NOMO-1 treated with DMSO at 0.1 percent for 48 hours (cell line): ENCODE data around the gene LLGL2.
"Not testable (repeated sequence)": the region's sequence is repeated elsewhere in the genome, so short reads cannot be mapped to it uniquely, and the experiment has no call there.

Source experiments
- DNase-seq: peaks from one replicate; lab custom pipeline; 2025; ENCODE audit not compliant: unreplicated experiment; lab: John Stamatoyannopoulos, UW

Gene LLGL2

DNA sequence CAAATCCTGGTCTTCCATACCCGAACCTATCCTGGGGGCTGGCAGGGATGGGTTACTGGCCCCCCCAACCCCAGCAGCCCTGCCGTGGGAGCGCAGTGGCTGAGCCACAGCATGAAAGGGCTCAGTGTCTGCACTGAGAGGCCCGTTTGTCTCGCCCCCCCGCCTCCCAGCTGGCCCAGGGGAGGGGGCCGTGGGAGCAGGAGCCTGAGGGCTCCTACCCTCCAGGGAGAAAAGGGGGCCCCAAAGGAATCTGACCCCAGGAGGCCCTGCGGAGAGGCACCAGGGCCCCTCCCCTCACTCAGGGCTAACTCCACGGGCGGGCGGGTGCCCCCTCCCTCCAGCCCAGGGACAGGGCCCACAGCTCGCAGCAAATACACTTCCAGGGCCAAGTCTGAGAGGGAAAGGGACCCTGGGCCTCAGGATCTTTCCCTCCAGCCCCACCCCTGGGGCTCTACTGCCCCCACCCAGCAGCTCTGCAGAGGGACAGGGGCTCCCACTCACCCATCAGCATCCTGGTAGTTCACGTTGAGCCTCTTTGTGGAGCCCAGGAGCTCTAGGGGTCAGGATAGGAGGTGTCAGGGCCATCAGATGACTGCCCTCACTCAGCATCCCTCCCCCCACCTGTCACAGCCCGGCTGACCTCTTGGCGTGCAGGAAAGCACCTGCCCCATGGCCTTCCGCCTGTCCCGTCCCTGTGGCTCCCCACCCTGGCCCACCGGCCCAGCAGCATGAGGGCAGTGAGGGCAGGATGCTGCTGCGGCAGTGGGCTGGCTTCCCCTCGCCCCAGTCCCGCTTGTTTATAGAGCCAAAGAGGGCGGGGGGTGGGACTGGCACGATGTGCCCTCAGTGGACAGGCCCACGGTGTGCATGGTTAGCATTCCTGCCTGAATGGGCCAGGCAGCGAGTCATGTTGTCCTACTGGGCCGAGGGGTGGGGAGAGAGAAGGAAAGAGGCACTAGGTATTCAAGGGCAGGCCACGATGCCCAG is 17.5 kb upstream of the LLGL2 start:
- no peak for DNase-seq

DNA sequence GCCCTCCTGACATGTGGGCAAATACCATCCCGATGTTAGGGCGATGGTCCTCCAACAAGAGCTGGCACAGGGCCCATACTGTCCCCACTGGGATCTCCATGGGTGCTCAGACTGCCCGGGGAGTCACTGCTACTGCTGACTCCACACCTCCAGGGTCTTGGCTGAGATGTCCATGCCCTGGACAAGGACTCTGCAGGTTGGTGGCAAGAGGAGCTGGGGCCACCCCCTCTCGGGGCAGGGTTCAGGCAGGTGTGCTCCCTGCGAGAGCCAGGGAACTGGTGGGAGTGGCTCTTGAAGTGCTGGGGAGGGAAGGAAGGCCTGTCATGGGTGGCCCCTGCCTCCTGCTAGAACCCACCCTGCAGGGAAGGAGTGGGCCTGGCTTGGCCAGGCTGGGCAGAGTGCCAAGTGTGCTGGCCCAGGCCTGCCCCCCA is 16.6 kb upstream of the LLGL2 start:
- DNase-seq = no peak

GRCh38 chr17:75509528-75510258 is 15.8 kb upstream of the LLGL2 start:
- no peak for DNase-seq

DNA sequence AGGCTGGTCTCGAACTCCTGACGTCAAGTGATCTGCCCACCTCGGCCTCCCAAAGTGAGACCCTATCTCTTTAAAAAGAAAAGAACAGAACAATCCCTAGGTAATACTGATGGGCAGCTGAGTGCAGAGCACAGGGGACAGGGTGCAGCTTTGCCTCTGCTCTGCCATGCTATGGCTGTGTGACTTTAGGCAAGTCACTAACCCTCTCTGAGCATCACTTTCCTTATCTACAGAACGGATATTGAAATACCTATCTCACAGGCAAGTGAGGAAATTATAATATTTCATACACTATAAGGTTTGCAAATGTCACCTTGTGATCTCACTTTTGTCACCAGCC is 14.3 kb upstream of the LLGL2 start:
- no peak for DNase-seq

- DNase-seq = no peak
These were observed 13.6 kb upstream of the LLGL2 start for GRCh38 chr17:75511610-75512575.

DNA sequence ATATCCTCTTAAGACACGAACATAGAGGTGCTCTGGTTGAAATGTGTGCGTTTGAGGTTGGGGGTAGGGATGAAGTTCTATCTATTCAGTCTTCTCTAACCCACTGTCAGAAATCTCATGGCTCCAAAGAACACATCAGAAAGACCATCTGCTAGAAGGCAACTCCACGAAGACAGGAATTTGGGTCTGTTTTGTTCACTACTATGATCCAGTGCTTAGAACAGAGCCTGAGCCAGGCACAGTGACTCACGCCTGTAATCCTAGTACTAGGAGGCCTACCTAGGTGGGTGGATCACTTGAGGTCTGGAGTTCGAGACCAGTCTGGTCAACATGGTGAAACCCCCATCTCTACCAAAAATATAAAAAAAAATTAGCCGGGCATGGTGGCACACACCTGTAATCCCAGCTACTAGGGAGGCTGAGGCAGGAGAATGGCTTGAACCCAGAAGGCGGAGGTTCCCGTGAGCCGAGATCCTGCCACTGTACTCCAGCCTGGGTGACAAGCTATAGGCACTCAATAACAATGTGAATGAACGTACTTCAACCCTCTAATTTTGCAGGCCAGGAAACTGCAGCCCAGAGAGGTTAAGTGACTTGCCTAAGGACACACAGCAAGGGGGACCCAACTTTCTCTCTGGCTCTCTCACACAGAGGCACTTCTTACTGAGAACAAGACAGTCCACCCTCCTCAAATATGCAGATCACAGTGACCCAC is 12.4 kb upstream of the LLGL2 start:
- DNase-seq = no peak

GRCh38 chr17:75513641-75514000 is 11.9 kb upstream of the LLGL2 start:
- no peak for DNase-seq

DNA sequence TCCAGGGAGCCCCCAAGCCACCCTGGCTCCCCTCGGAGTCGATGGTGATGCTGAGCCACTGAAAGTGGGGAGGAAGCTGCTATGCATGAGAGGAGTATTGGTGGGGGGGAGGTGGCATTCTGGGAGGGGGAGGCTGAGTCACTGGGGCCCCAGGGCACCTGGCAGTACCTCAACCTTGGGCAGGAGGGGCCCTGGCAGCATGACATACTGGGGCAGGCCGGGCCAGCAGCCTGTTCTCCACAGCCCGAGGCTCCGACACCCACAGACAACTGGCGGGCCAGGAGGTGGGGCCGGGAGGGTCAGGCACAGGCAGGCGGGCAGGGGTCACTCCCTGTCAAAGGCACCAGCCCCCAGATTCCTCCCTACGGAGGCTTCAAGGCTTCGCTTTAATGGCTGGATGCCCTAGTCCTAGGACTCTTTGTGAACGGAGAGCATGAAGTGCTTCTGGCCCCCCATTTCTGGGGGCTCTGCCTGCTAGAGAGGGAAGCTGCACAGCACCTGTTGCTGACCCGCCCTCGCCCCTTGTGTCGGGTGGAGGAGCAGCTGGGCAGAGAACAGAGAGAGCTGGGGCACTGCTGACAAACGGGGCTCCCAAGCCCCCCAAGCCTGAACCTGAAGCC is 11.1 kb upstream of the LLGL2 start:
- DNase-seq = no peak

DNA sequence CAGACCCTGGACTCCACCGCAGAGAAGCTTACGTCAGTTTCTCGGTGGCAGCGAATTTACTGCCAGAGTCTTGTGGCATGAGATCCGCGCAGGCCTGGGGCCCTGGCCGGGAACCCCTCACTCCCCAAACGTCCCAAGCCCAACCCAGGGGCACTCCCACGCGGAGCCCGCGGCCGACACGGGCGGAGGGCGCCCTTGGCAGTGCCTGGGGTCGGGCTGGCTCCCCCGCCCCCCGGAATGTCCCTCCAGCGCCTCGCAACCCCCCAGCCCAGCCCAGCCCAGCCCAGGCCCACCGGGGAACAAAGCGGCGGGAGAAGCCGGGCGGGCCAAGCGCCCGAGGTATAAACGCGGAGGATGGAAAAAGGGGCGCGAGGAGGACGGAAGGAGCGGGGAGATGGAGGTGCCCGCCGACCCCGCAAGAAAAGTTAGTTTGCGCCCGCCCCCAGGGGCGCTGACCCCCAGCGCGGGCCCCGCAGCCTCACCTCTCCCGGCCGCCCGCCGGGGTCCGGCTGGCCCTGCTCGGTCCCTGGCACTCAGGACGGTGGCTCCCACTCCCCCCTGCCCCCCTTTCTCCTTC is 10.5 kb upstream of the LLGL2 start:
- DNase-seq = no peak

- DNase-seq = peak; percentile 61
These were observed 9.8 kb upstream of the LLGL2 start, which contains the start of gene CASKIN2 for GRCh38 chr17:75515496-75516254. CASKIN2 (minus strand) TSS chr17:75515537; CDS start chr17:75513804, 1,733 bp downstream.

- DNase-seq = peak; percentile 83
These were observed 9.3 kb upstream of the LLGL2 start, which contains the start of gene TSEN54 for GRCh38 chr17:75516255-75516618. TSEN54 (plus strand) TSS chr17:75516528; CDS start chr17:75516561, 33 bp downstream.

DNA sequence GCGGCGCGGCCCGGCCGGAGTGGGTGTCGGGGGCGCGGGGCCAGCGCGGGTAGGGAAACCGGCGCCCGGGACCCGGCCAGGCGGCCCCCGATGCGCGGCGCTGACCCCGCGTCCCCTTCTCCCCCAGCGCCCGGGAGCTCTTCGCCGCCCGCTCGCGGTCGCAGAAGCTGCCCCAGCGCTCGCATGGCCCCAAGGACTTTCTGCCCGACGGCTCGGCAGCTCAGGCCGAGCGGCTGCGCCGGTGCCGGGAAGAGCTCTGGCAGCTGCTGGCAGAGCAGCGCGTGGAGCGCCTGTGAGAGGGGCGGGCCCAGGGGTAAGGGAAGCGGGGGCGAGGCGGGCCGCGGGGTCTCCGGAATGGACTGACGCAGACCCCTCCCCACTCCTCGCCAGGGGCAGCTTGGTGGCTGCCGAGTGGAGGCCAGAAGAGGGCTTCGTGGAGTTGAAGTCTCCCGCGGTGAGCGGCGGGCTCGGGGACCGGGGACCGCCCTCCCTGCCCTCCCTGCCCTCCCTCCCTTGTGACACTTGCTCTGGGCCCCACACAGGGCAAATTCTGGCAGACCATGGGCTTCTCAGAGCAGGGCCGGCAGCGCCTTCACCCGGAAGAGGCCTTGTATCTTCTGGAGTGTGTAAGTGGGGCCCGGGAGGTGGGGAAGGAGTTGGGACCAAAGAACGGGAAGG is 8.7 kb upstream of the LLGL2 start:
- peak; percentile 13 for DNase-seq

DNA sequence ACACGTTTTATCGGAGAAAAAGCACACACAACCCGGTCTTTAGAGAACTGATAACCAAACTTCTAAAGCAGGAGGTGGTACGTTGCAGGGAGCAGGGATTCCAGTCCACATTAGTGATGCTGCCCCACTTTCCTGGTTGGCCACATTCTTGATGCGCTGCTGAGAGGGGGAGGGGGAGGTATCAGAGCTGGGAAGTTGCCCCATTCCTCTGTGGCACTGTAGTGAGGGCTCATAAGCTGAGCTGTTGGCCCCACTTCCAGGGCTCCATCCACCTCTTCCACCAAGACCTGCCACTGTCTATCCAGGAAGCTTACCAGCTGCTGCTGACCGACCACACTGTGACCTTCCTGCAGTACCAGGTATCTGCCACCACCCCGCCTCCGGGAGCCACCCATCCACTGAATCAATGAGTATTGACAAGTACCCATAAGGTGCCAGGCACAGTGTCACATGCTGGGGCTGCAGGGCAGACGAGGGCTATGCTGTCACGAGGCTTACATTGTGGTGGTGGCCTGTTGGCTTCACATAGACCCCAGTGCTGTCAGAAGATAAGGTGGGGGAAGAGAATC is 8.1 kb upstream of the LLGL2 start:
- DNase-seq = no peak

DNA sequence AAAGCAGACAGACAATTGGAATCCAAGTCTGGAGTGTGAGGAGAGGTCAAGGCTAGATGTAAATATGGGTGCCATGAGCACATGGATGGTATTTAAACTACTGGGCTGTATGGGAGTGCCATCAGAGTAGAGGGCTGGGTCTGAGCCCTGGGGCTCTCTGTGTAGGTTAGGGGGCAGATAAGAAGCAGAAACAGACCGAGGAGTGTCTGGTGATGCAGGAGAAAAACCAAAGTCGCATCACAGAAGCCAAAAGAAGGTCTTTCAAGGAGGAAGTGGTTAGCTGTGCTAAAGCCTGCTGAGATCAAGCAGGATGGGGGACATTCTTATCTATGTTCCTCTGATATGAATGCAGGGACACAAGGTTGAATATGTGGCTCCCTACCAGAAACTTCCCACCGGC is 7.3 kb upstream of the LLGL2 start:
- DNase-seq = peak; percentile 39

DNA sequence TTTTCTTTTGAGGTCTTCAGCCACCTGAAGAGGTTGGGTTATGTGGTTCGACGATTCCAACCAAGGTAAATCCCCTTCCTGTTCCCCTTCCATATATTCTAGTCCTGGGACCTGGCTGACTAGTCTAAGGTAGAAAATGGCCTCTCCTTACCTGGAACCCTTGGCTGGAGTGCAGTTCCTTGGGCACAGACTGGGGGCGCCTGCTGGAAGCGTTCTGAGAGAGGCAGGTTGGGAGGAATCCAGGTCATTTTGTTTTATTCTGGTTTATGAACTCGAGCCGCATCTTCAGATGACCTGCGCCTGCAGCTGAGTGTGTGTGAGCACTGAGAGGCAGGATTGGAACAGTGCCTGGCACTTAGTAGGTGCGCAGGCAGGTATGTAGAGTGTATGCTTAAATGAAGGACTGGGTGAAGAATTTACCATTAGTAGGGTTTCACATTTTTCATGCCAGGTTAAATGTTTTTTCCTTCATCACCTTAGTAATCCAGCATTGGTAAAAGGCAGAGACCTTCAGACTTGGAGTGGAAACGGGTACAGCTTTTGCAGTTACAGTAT is 6.4 kb upstream of the LLGL2 start:
- DNase-seq = no peak

- not testable (repeated sequence) for DNase-seq
These were observed 5.1 kb upstream of the LLGL2 start for GRCh38 chr17:75520413-75520812.

- no peak for DNase-seq
These were observed 4.2 kb upstream of the LLGL2 start for GRCh38 chr17:75521290-75521689.
